22Rv1 (cell line): ENCODE data around the gene PAFAH1B2.
"Not testable (repeated sequence)": the region's sequence is repeated elsewhere in the genome, so short reads cannot be mapped to it uniquely, and the experiment has no call there.

Experiments
- ZFX ChIP-seq: fragments of 450-650 bp; IDR thresholded peaks from 2 replicates; pipeline ENCODE4 v1.6.1; 2017; ENCODE audit warnings: antibody characterized with exemption, borderline replicate concordance
- TF ChIP-seq, protein P1 (sequence below): fragments of 450-650 bp; IDR thresholded peaks from 2 replicates; pipeline ENCODE4 v1.5.1; 2017; ENCODE audit warnings: mild to moderate bottlenecking

DNA sequence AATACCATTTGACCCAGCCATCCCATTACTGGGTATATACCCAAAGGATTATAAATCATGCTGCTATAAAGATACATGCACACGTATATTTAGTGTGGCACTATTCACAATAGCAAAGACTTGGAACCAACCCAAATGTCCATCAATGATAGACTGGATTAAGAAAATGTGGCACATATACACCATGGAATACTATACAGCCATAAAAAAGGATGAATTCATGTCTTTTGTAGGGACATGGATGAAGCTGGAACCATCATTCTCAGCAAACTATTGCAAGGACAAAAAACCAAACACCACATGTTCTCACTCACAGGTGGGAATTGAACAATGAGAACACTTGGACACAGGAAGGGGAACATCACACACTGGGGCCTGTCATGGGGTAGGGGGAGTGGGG, 31.1 kb upstream of the PAFAH1B2 start:
- TF ChIP-seq, protein P1, sequence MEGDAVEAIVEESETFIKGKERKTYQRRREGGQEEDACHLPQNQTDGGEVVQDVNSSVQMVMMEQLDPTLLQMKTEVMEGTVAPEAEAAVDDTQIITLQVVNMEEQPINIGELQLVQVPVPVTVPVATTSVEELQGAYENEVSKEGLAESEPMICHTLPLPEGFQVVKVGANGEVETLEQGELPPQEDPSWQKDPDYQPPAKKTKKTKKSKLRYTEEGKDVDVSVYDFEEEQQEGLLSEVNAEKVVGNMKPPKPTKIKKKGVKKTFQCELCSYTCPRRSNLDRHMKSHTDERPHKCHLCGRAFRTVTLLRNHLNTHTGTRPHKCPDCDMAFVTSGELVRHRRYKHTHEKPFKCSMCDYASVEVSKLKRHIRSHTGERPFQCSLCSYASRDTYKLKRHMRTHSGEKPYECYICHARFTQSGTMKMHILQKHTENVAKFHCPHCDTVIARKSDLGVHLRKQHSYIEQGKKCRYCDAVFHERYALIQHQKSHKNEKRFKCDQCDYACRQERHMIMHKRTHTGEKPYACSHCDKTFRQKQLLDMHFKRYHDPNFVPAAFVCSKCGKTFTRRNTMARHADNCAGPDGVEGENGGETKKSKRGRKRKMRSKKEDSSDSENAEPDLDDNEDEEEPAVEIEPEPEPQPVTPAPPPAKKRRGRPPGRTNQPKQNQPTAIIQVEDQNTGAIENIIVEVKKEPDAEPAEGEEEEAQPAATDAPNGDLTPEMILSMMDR: not testable (repeated sequence)
- not testable (repeated sequence) for TF ChIP-seq ZFX
